Smooth muscle cell (in vitro differentiated cells): ENCODE data around the gene GPR153. TPM values are rescaled to one million over a fixed set of nuclear protein-coding genes. Genes with fewer than 3 reads are reported as not detected.

Source experiments
- DNase-seq: peaks from one replicate; lab custom pipeline; 2025; ENCODE audit not compliant: unreplicated experiment; lab: John Stamatoyannopoulos, UW
- H2AFZ ChIP-seq: fragments of 200-600 bp; sonication (generic); 2 replicates; pipeline ENCODE4 v1.6.0; 2016; ENCODE audit warnings: antibody characterized with exemption, low read depth, mild to moderate bottlenecking
- H3F3A ChIP-seq: fragments of 200-600 bp; sonication (generic); 2 replicates; pipeline ENCODE4 v1.6.0; 2017; ENCODE audit warnings: antibody characterized with exemption, low read depth
- H3K27ac ChIP-seq: fragments of 200-600 bp; sonication (generic); 2 replicates; pipeline ENCODE4 v1.5.1; 2016; ENCODE audit warnings: low read depth, mild to moderate bottlenecking
- H3K27me3 ChIP-seq: fragments of 200-600 bp; sonication (generic); 2 replicates; pipeline ENCODE4 v1.6.1; 2016; ENCODE audit warnings: low read depth, mild to moderate bottlenecking
- H3K36me3 ChIP-seq: fragments of 200-600 bp; sonication (generic); 2 replicates; pipeline ENCODE4 v1.5.1; 2016; ENCODE audit warnings: low read depth
- H3K4me1 ChIP-seq: fragments of 200-600 bp; sonication (generic); 2 replicates; pipeline ENCODE4 v1.5.1; 2016; ENCODE audit warnings: low read depth
- H3K4me2 ChIP-seq: fragments of 200-600 bp; sonication (generic); 2 replicates; pipeline ENCODE4 v1.6.0; 2016; ENCODE audit warnings: mild to moderate bottlenecking
- H3K4me3 ChIP-seq: fragments of 200-600 bp; sonication (generic); 2 replicates; pipeline ENCODE4 v1.5.1; 2016; ENCODE audit warnings: mild to moderate bottlenecking
- H3K79me2 ChIP-seq: fragments of 200-600 bp; sonication (generic); 2 replicates; pipeline ENCODE4 v1.6.0; 2016; ENCODE audit warnings: low read depth, mild to moderate bottlenecking
- H3K9ac ChIP-seq: fragments of 200-600 bp; sonication (generic); 2 replicates; pipeline ENCODE4 v1.6.0; 2016; ENCODE audit warnings: low read depth
- H3K9me3 ChIP-seq: fragments of 200-600 bp; sonication (generic); replicated peaks from 2 replicates; pipeline ENCODE4 v1.5.1; 2016; ENCODE audit warnings: low read depth
- H4K20me1 ChIP-seq: fragments of 200-600 bp; sonication (generic); 2 replicates; pipeline ENCODE4 v1.6.0; 2016; ENCODE audit warnings: low read depth
- CTCF ChIP-seq: fragments of 200-600 bp; sonication (generic); IDR thresholded peaks from 2 replicates; pipeline ENCODE4 v1.5.1; 2017; ENCODE audit warnings: borderline replicate concordance, mild to moderate bottlenecking, antibody characterized with exemption; ENCODE audit not compliant: insufficient read depth, poor library complexity, severe bottlenecking
- WGBS: methylation state at CpG from one replicate; pipeline ENCODE4 v1.1.7; 2016; ENCODE audit warnings: low lambda C conversion rate; 5-methylcytosine and 5-hydroxymethylcytosine counted together
- polyA plus RNA-seq: library from polyadenylated mRNA; unstranded; fragments of >200 nt; fragmentation: Nextera tagmentation; extraction: Ambion mirVana; gene quantifications from 2 replicates; pipeline ENCODE4 v1.2.1, GENCODE V29; 2016
- total RNA-seq: library from RNA; depleted of rRNA; stranded (reverse); fragments of >200 nt; gene quantifications from 2 replicates; pipeline ENCODE4 v1.2.3, GENCODE V29; 2014

Gene GPR153
- total and polyA plus RNA-seq, 2 experiments from 2014 or later: 8.2 to 15.8 TPM

GRCh38 chr1:6302568-6302967 lies 41.7 kb upstream of the GPR153 start:
- Histone ChIP-seq H3K79me2 (no peaks in the 10 kb centered on the region), H3K4me3 (no peak overlapping the region), H3K27ac (no peak overlapping the region), H2AFZ (no peak overlapping the region), H4K20me1 (no peaks in the 10 kb centered on the region), H3K9me3 (no peaks in the 10 kb centered on the region), H3K4me2 (no peak overlapping the region), H3K9ac (no peak overlapping the region), H3K4me1 (no peaks in the 10 kb centered on the region), H3F3A (no peaks in the 10 kb centered on the region), H3K36me3 (no peaks in the 10 kb centered on the region), H3K27me3 (no peaks in the 10 kb centered on the region)
- no peak for DNase-seq
- no peak for TF ChIP-seq CTCF
- WGBS: 97% methylated on average over 7 of the region's 7 CpGs

- 85% methylated on average over 8 of the region's 8 CpGs for WGBS
- Histone ChIP-seq H3K9me3 (no peaks in the 10 kb centered on the region), H3K36me3 (no peaks in the 10 kb centered on the region), H3K4me2 (no peak overlapping the region), H3K4me3 (no peak overlapping the region), H3K27me3 (no peaks in the 10 kb centered on the region), H3K27ac (no peak overlapping the region), H4K20me1 (no peaks in the 10 kb centered on the region), H3K4me1 (no peaks in the 10 kb centered on the region), H3K9ac (no peak overlapping the region), H3K79me2 (no peaks in the 10 kb centered on the region), H3F3A (no peaks in the 10 kb centered on the region), H2AFZ (no peak overlapping the region)
- DNase-seq: no peak
- TF ChIP-seq CTCF: no peak
Measured at GRCh38 chr1:6301526-6301925, 40.6 kb upstream of the GPR153 start.

DNA sequence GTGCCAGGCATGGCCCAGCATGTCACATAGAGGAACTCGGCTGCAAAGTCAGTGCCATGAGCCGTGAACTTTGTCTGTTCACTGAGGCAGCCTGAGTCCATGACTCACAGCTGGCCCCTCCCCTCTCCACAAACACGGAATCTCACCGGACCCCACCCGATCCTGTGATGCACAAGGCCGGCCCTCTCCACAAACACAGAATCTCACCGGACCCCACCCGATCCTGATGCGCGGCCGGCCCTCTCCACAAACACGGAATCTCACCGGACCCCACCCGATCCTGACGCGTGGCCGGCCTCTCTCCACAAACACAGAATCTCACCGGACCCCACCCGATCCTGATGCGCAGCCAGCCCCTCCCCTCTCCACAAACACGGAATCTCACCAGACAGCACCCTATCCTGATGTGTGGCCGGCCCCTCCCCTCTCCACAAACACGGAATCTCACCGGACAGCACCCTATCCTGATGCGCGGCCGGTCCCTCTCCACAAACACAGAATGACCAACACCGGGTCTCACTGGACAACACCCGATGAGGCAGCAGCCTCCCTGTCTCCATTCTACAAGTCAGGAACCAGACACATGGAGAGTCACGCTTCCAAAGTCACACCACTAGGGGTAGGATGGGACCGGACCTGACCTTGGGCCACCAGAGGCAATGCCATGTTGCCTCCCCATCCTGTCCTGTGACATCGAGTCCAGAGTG lies 39.6 kb upstream of the GPR153 start:
- Histone ChIP-seq H3K4me3 (no peak overlapping the region), H3K36me3 (no peaks in the 10 kb centered on the region), H3K79me2 (no peaks in the 10 kb centered on the region), H4K20me1 (no peaks in the 10 kb centered on the region), H3K4me1 (no peaks in the 10 kb centered on the region), H3K4me2 (no peak overlapping the region), H3K27ac (no peak overlapping the region), H3K27me3 (no peaks in the 10 kb centered on the region), H3F3A (no peaks in the 10 kb centered on the region), H2AFZ (no peak overlapping the region), H3K9me3 (no peaks in the 10 kb centered on the region), H3K9ac (no peak overlapping the region)
- TF ChIP-seq CTCF: no peak
- 96% methylated on average over 23 of the region's 32 CpGs for whole genome bisulfite sequencing
- DNase-seq: no peak
